ENCODE measurements around the gene METTL6.
"Not testable (repeated sequence)": the region's sequence is repeated elsewhere in the genome, so short reads cannot be mapped to it uniquely, and the experiment has no call there.

DNA sequence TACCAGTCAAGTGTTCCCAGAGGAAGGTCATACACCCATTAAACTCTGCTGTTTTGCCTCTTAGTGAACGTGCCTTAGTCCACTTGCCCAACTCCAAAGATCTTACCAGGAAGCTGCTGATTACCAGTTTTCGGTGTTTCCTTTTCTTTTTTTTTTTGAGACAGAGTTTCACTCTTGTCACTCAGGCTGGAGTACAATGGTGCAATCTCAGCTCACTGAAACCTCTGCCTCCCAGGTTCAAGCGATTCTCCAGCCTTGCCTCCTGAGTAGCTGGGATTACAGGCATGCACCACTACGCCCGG, 40.7 kb downstream of the METTL6 start:
- TF ChIP-seq, protein P1, sequence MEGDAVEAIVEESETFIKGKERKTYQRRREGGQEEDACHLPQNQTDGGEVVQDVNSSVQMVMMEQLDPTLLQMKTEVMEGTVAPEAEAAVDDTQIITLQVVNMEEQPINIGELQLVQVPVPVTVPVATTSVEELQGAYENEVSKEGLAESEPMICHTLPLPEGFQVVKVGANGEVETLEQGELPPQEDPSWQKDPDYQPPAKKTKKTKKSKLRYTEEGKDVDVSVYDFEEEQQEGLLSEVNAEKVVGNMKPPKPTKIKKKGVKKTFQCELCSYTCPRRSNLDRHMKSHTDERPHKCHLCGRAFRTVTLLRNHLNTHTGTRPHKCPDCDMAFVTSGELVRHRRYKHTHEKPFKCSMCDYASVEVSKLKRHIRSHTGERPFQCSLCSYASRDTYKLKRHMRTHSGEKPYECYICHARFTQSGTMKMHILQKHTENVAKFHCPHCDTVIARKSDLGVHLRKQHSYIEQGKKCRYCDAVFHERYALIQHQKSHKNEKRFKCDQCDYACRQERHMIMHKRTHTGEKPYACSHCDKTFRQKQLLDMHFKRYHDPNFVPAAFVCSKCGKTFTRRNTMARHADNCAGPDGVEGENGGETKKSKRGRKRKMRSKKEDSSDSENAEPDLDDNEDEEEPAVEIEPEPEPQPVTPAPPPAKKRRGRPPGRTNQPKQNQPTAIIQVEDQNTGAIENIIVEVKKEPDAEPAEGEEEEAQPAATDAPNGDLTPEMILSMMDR (IDR thresholded peaks at IDR 0.05), result not testable (repeated sequence)
- TF ChIP-seq POLR2A (IDR thresholded peaks at IDR 0.05), result not testable (repeated sequence)

All from adrenal gland (tissue), 5 donors.